ENCODE data around the gene RPS2. TPM values are rescaled to one million over a fixed set of nuclear protein-coding genes. Genes with fewer than 3 reads are reported as not detected.
"Not testable (repeated sequence)": the region's sequence is repeated elsewhere in the genome, so short reads cannot be mapped to it uniquely, and the experiment has no call there.

RPS2 gene
- total RNA-seq, 1 experiment from 2014 or later = 2,950 TPM

DNA sequence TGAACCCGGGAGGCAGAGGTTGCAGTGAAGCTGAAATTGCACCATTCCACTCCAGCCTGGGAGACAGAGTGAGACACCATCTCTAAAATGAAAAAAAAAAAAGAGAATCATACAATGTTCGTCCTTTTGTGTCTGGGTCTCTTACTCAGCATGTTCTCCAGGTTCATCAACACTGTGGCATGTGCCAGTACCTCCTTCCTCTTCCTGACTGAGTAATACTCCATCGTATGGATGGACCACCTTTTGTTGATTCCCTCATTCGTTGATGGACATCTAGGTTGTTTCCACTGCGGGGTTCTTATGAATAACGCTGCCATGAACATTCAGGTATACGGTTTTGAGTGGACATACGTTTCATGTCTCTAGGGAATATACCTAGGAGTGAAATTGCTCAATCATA is 42.3 kb downstream of the RPS2 start:
- peaks cover 79% of the 10 kb centered on the region for H3K27me3 Mint-ChIP-seq (ENCODE audit: unreplicated experiment)
- TF ChIP-seq, protein P1, sequence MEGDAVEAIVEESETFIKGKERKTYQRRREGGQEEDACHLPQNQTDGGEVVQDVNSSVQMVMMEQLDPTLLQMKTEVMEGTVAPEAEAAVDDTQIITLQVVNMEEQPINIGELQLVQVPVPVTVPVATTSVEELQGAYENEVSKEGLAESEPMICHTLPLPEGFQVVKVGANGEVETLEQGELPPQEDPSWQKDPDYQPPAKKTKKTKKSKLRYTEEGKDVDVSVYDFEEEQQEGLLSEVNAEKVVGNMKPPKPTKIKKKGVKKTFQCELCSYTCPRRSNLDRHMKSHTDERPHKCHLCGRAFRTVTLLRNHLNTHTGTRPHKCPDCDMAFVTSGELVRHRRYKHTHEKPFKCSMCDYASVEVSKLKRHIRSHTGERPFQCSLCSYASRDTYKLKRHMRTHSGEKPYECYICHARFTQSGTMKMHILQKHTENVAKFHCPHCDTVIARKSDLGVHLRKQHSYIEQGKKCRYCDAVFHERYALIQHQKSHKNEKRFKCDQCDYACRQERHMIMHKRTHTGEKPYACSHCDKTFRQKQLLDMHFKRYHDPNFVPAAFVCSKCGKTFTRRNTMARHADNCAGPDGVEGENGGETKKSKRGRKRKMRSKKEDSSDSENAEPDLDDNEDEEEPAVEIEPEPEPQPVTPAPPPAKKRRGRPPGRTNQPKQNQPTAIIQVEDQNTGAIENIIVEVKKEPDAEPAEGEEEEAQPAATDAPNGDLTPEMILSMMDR (IDR thresholded peaks at IDR 0.05; ENCODE audit: unreplicated experiment) = no peak
- peaks cover 23% of the 10 kb centered on the region for H3K4me1 Mint-ChIP-seq (ENCODE audit: low read depth, unreplicated experiment)
- no peaks in the 10 kb centered on the region for H3K9me3 Mint-ChIP-seq (ENCODE audit: low read depth, unreplicated experiment)
- CTCF ChIA-PET = interaction anchor here (1.8 kb wide), 1 partner anchor 48 kb away, joined by 4 read pairs; no protein-coding TSS in a partner anchor
- no TSS peak for BruUV-seq (replicated peaks)
- H3K27ac Mint-ChIP-seq (ENCODE audit: unreplicated experiment) = no peak overlapping the region
- peaks cover 10% of the 10 kb centered on the region for H3K36me3 Mint-ChIP-seq (ENCODE audit: insufficient read depth, unreplicated experiment)
- intact Hi-C loops (cut with micrococcal nuclease; ENCODE audit: unreplicated experiment) = no loop called here
- no peak overlapping the region for H3K4me3 Mint-ChIP-seq (ENCODE audit: low read depth, unreplicated experiment)
- no peak for DNase-seq

- Mint-ChIP-seq H3K27ac (ENCODE audit: unreplicated experiment) (no peak overlapping the region), H3K4me1 (ENCODE audit: low read depth, unreplicated experiment) (peaks cover 23% of the 10 kb centered on the region), H3K36me3 (ENCODE audit: insufficient read depth, unreplicated experiment) (peaks cover 10% of the 10 kb centered on the region), H3K27me3 (ENCODE audit: unreplicated experiment) (peaks cover 95% of the 10 kb centered on the region), H3K9me3 (ENCODE audit: low read depth, unreplicated experiment) (no peaks in the 10 kb centered on the region), H3K4me3 (ENCODE audit: low read depth, unreplicated experiment) (no peak overlapping the region)
- BruUV-seq (replicated peaks) = no TSS peak
- CTCF ChIA-PET = no interaction called here
- DNase-seq = peak; percentile 49
- intact Hi-C loops (cut with micrococcal nuclease; ENCODE audit: unreplicated experiment) = no loop called here
- TF ChIP-seq, protein P1 (IDR thresholded peaks at IDR 0.05; ENCODE audit: unreplicated experiment) = no peak
Observed at GRCh38 chr16:1920727-1921171, 43.9 kb downstream of the RPS2 start.

DNA sequence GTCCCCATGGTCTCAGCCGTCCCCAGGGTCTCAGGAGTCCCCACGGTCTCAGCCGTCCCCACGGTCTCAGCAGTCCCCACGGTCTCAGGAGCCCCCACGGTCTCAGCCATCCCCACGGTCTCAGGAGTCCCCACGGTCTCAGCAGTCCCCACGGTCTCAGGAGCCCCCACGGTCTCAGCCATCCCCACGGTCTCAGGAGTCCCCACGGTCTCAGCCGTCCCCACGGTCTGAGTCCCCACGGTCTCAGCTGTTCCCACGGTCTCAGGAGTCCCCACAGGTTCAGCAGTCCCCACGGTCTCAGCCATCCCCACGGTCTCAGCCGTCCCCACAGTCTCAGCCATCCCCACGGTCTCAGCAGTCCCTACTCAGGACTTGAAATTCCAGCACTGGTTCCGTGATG is 44.5 kb downstream of the RPS2 start:
- intact Hi-C loops (cut with micrococcal nuclease; ENCODE audit: unreplicated experiment) = not testable (repeated sequence)

GRCh38 chr16:1919327-1919998 is 45.2 kb downstream of the RPS2 start:
- no TSS peak for BruUV-seq (replicated peaks)
- DNase-seq = no peak
- Mint-ChIP-seq H3K4me3 (ENCODE audit: low read depth, unreplicated experiment) (no peak overlapping the region), H3K9me3 (ENCODE audit: low read depth, unreplicated experiment) (no peaks in the 10 kb centered on the region), H3K36me3 (ENCODE audit: insufficient read depth, unreplicated experiment) (peaks cover 10% of the 10 kb centered on the region), H3K27me3 (ENCODE audit: unreplicated experiment) (peaks cover 99% of the 10 kb centered on the region), H3K27ac (ENCODE audit: unreplicated experiment) (no peak overlapping the region), H3K4me1 (ENCODE audit: low read depth, unreplicated experiment) (peaks cover 23% of the 10 kb centered on the region)
- TF ChIP-seq, protein P1 (IDR thresholded peaks at IDR 0.05; ENCODE audit: unreplicated experiment) = no peak
- intact Hi-C loops (cut with micrococcal nuclease; ENCODE audit: unreplicated experiment) = no loop called here
- CTCF ChIA-PET = interaction anchor here (0.6 kb wide), 1 partner anchor 46 kb away, joined by 4 read pairs; no protein-coding TSS in a partner anchor

More for the DNA sequence above, 44.5 kb downstream of the RPS2 start:
- Mint-ChIP-seq H3K4me1 (ENCODE audit: low read depth, unreplicated experiment) (peaks cover 23% of the 10 kb centered on the region), H3K27me3 (ENCODE audit: unreplicated experiment) (peaks cover 99% of the 10 kb centered on the region)
- DNase-seq; H3K9me3 Mint-ChIP-seq (ENCODE audit: low read depth, unreplicated experiment); BruUV-seq (replicated peaks); H3K36me3 Mint-ChIP-seq (ENCODE audit: insufficient read depth, unreplicated experiment); H3K4me3 Mint-ChIP-seq (ENCODE audit: low read depth, unreplicated experiment); CTCF ChIA-PET; H3K27ac Mint-ChIP-seq (ENCODE audit: unreplicated experiment): not testable (repeated sequence)

Data from Calu3 (cell line).